T-helper 9 cell (primary cell): Measurements from ENCODE around the gene ZNF281.
"Not testable (repeated sequence)": the region's sequence is repeated elsewhere in the genome, so short reads cannot be mapped to it uniquely, and the experiment has no call there.

Source experiments
- DNase-seq: peaks from one replicate; pipeline ENCODE4 v3.0.0-alpha.2; 2020

ZNF281 gene

GRCh38 chr1:200362421-200362820 is 47.4 kb downstream of the ZNF281 start:
- no peak for DNase-seq

GRCh38 chr1:200359610-200360163 is 50.1 kb downstream of the ZNF281 start:
- no peak for DNase-seq

- DNase-seq, result not testable (repeated sequence)
Measured at GRCh38 chr1:200357925-200358324, 51.9 kb downstream of the ZNF281 start.

GRCh38 chr1:200355801-200356200 is 54.0 kb downstream of the ZNF281 start:
- DNase-seq, result no peak
